HUES48 (cell line): Measurements from ENCODE around the gene YES1.

Experiments
- H3K27ac ChIP-seq: one replicate; pipeline ENCODE4 v1.7.0; 2013; ENCODE audit warnings: low read depth, low read length, inconsistent platforms
- H3K27me3 ChIP-seq: 2 replicates; pipeline ENCODE4 v1.6.1; 2013; ENCODE audit warnings: mild to moderate bottlenecking, low read length; ENCODE audit not compliant: control insufficient read depth, insufficient read depth
- H3K36me3 ChIP-seq: 2 replicates; pipeline ENCODE4 v1.6.1; 2013; ENCODE audit warnings: low read length; ENCODE audit not compliant: control insufficient read depth, insufficient read depth
- H3K4me1 ChIP-seq: 2 replicates; pipeline ENCODE4 v1.6.1; 2013; ENCODE audit warnings: mild to moderate bottlenecking, low read length; ENCODE audit not compliant: control insufficient read depth, insufficient read depth
- H3K4me3 ChIP-seq: 2 replicates; pipeline ENCODE4 v1.5.1; 2013; ENCODE audit warnings: mild to moderate bottlenecking, low read depth, low read length
- H3K9ac ChIP-seq: 2 replicates; pipeline ENCODE4 v1.6.1; 2013; ENCODE audit warnings: mild to moderate bottlenecking, low read depth, low read length, moderate library complexity
- H3K9me3 ChIP-seq: 2 replicates; pipeline ENCODE4 v1.6.1; 2013; ENCODE audit warnings: low read length; ENCODE audit not compliant: control insufficient read depth, insufficient read depth

YES1 gene

DNA sequence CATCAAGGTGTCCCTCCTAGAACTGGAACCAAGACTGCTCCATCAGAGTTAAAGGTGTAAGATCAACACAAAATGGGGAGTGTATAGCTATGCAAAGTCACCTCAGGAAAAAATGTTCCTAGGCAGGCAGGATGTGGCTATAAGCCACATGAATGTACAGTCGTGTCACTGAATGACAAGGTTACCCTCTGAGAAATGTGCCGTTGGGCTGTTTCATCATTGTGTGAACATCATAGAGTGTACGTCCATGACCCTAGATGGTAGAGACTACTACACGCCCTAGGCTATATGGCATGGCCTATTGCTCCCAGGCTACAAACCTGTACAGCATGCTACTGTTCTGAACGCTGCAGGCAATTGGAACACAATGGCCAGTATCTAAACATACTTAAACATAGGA lies 130.1 kb downstream of the YES1 start:
- Histone ChIP-seq H3K4me1 (peaks cover 13% of the 10 kb centered on the region), H3K9ac (no peak overlapping the region)

DNA sequence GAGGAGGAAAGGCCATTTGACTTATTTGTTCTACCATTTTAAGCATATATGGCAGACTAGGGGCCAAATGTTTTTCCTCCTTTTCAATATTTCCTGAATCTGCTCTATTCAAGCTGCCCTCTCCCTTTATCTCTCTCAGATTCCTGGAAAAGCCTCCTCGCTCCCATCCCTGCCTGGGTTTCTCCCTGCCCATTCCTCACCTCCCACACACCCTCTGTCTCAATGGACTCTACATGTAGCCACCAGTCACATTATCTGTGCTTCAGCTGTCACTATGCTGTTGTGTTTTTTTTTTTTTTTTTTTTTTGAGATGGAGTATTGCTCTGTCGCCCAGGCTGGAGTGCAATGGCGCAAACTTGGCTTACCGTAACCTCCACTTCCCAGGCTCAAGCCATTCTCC lies 131.7 kb downstream of the YES1 start:
- H3K27ac ChIP-seq = no peak overlapping the region
- H3K4me3 ChIP-seq = no peak overlapping the region
- H3K36me3 ChIP-seq = peaks cover 75% of the 10 kb centered on the region

More for the DNA sequence above, 130.1 kb downstream of the YES1 start:
- H3K36me3 ChIP-seq = peaks cover 67% of the 10 kb centered on the region
- no peaks in the 10 kb centered on the region for H3K9me3 ChIP-seq
- H3K27me3 ChIP-seq = no peaks in the 10 kb centered on the region
- no peak overlapping the region for H3K27ac ChIP-seq
- H3K4me3 ChIP-seq = no peak overlapping the region

DNA sequence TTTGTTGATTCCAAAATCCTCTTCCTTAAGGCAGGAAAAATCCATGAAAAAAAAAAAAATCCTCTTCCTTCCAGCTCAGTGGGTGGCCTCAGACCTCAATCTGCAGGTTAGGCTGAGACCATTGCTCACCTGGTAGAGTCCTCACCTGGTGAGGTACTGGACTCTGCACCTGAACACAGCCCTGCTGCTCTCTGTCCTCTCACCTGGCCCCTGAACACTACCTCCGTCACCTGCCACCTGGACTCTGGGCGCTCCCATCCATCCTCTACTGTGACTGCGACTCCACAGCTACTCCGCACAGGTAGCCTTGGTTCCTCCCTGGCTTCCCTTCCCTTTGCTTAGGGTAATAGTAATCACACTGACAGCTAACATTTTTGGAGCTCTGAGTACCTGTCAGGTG lies 132.5 kb downstream of the YES1 start:
- Histone ChIP-seq H3K36me3 (peaks cover 78% of the 10 kb centered on the region), H3K4me1 (no peaks in the 10 kb centered on the region), H3K4me3 (no peak overlapping the region), H3K27me3 (no peaks in the 10 kb centered on the region), H3K27ac (no peak overlapping the region), H3K9ac (no peak overlapping the region), H3K9me3 (no peaks in the 10 kb centered on the region)

More for the DNA sequence above, 131.7 kb downstream of the YES1 start:
- no peaks in the 10 kb centered on the region for H3K27me3 ChIP-seq
- no peak overlapping the region for H3K9ac ChIP-seq
- H3K4me1 ChIP-seq = no peaks in the 10 kb centered on the region
- no peaks in the 10 kb centered on the region for H3K9me3 ChIP-seq

DNA sequence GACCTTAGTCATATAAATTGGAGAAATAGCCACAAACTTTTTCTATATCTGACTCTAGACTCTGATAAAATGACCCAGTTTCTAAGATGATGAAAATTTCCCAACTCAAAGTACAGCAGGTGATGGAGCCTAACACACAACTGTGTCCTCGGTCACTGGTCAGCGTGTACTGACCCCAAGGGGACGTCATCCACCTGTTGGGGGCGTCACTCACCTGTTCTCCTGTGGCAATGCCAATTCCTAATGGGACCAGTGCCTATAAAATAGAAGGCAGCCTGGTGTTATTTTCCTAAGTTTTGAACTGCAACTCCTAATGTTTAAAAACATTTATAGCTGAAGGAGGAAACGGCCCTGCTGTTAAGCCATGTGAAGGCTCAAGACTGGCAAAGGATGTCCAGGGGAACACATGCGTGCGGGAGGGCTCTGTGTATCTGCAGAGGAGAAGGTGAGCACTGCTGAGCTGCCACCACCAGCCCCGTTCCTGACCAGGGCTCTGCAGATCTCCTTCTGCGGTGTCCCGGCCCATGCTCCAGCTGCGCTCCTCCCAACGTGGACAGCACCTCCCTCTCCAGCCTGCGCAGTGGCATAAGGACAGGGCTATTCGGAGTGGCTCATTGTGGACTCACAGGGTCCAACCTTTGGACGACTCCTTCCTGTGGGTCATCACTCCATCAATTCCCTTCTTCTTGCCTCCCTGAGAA lies 133.4 kb downstream of the YES1 start:
- Histone ChIP-seq H3K4me1 (no peaks in the 10 kb centered on the region), H3K27me3 (no peaks in the 10 kb centered on the region), H3K9ac (no peak overlapping the region), H3K9me3 (no peaks in the 10 kb centered on the region), H3K36me3 (peaks cover 81% of the 10 kb centered on the region), H3K4me3 (no peak overlapping the region), H3K27ac (no peak overlapping the region)

DNA sequence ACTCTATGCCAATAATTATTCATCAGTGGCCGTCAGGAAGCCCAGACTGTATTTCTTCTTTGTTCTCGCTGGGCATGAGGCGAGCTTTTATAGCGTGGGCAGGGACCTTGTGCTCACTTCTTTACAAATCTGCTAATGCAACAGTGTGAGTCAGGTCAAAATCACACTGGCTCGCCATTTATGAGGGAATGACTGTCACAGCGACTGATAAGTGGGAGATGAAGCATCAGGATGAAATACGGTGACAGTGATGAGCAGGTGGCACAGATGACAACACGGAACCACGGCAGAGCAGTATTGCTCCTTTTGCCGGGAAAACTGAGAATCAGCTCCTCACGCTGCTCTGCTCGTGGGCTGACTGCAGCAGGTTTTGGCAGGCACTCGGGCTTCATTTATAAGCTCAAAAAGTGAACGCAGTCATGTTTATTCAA lies 134.1 kb downstream of the YES1 start:
- H3K9me3 ChIP-seq = no peaks in the 10 kb centered on the region
- no peaks in the 10 kb centered on the region for H3K27me3 ChIP-seq
- no peak overlapping the region for H3K27ac ChIP-seq
- H3K4me1 ChIP-seq = no peaks in the 10 kb centered on the region
- no peak overlapping the region for H3K4me3 ChIP-seq
- H3K9ac ChIP-seq = no peak overlapping the region
- peaks cover 81% of the 10 kb centered on the region for H3K36me3 ChIP-seq

DNA sequence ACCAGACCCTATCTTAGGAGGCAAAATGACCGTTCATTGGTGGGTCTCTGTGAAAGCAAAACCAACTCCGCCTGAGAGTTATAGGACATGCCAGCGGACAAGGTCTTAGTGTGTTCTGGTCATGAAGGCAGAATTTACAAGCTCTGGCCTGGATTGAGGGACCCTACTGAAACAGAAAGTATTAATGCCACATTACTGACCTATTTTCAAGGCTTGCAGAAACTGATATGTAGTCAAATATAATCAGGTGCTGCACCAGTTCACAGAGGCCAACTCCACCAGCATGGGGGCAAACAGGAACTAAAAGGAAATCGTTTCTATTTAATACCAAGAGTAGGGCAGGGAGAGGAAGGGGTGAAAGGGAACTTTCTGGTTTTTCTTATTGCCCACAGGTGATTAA lies 134.9 kb downstream of the YES1 start:
- no peak overlapping the region for H3K4me3 ChIP-seq
- H3K36me3 ChIP-seq = peaks cover 85% of the 10 kb centered on the region
- no peaks in the 10 kb centered on the region for H3K4me1 ChIP-seq
- H3K9me3 ChIP-seq = no peaks in the 10 kb centered on the region
- no peaks in the 10 kb centered on the region for H3K27me3 ChIP-seq
- no peak overlapping the region for H3K9ac ChIP-seq
- H3K27ac ChIP-seq = no peak overlapping the region

DNA sequence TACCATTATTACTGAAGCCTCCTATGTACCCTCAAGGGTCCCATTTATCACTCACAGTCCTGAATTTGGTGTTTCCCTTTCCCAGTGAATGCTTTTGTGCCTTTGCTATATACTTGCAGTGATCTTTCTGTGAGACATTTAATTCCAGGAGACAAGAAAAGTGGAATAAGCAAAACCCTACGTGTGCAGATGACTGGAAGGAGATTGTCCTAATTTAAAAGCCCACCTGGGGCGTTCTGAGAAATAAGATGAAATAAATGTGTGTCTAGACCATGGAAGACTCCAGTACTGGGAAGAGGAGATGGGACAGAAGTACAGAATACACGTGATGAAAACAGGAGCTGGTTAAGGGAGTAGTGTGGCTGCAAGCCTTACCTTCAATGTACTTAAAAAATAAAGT lies 135.3 kb downstream of the YES1 start:
- Histone ChIP-seq H3K9me3 (no peaks in the 10 kb centered on the region), H3K27me3 (no peaks in the 10 kb centered on the region), H3K36me3 (peaks cover 85% of the 10 kb centered on the region), H3K9ac (no peak overlapping the region), H3K4me3 (no peak overlapping the region), H3K4me1 (no peaks in the 10 kb centered on the region), H3K27ac (no peak overlapping the region)

DNA sequence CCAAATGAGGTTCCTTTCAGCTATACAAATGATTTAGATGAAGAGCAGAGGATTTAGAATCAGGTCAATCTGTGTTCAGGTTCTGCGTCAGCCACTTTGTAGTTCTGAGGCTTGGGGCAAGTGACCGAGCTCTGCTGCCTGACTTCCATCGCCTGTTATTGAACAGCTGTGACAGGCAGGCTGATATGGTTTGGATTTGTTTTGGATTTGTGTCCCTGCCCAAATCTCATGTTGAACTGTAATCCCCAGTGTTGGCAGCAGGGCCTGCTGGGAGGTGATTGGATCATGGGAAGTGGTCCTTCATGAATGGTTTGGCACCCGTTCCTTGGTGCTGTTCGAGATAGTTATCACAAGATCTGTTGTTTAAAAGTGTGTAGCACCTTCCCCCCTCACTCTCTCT lies 136.0 kb downstream of the YES1 start:
- H3K27ac ChIP-seq = no peak overlapping the region
- no peak overlapping the region for H3K4me3 ChIP-seq
- H3K36me3 ChIP-seq = peaks cover 84% of the 10 kb centered on the region
- no peaks in the 10 kb centered on the region for H3K9me3 ChIP-seq
- H3K27me3 ChIP-seq = no peaks in the 10 kb centered on the region
- H3K9ac ChIP-seq = no peak overlapping the region
- H3K4me1 ChIP-seq = no peaks in the 10 kb centered on the region

DNA sequence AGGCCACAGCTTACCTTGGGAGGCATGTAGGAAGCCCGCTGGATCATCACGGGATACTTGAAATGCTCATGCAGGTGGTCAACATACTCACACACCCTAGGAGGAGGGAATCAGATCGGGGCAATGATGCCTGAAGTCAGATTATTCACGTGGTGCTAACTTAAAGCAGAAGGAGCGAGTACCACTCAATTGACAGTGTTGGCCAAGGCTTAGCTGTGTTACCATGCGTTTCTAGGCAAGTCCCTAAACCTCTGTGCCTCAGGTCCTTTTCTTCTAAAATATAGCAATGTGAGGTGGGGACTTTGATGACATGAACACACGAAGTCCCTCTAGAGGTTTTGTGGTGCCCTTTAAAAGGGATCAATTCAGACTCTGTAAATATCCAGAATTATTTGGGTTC lies 136.7 kb downstream of the YES1 start:
- no peaks in the 10 kb centered on the region for H3K4me1 ChIP-seq
- H3K9ac ChIP-seq = no peak overlapping the region
- H3K27me3 ChIP-seq = no peaks in the 10 kb centered on the region
- H3K36me3 ChIP-seq = peaks cover 88% of the 10 kb centered on the region
- no peaks in the 10 kb centered on the region for H3K9me3 ChIP-seq
- no peak overlapping the region for H3K27ac ChIP-seq
- H3K4me3 ChIP-seq = no peak overlapping the region

DNA sequence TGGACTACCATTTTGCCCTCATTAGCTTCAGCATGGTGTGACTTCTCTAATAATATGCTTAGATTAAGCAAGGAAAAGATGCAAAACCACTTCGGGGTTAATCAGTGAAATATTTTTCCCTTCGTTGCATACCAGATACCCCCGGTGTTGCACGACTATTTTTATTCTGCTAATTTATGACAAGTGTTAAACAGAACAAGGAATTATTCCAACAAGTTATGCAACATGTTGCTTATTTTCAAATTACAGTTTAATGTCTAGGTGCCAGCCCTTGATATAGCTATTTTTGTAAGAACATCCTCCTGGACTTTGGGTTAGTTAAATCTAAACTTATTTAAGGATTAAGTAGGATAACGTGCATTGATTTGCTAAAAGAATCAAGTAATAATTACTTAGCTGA lies 138.3 kb downstream of the YES1 start:
- Histone ChIP-seq H3K4me1 (no peaks in the 10 kb centered on the region), H3K4me3 (no peak overlapping the region), H3K9me3 (no peaks in the 10 kb centered on the region), H3K27me3 (no peaks in the 10 kb centered on the region), H3K36me3 (peaks cover 91% of the 10 kb centered on the region), H3K27ac (no peak overlapping the region), H3K9ac (no peak overlapping the region)

DNA sequence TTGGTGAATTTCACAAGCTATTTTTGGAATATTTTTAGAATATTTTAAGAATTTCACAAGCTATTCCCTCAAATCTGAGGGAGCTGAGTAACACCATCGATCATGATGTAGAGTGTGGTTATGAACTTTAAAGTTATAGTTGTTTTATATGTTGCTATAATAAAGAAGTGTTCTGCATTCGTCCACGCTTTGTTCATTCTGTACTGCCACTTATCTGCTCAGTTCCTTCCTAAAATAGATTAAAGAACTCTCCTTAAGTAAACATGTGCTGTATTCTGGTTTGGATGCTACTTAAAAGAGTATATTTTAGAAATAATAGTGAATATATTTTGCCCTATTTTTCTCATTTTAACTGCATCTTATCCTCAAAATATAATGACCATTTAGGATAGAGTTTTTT lies 138.7 kb downstream of the YES1 start:
- H3K27ac ChIP-seq = no peak overlapping the region
- peaks cover 91% of the 10 kb centered on the region for H3K36me3 ChIP-seq
- H3K9ac ChIP-seq = no peak overlapping the region
- no peaks in the 10 kb centered on the region for H3K27me3 ChIP-seq
- no peaks in the 10 kb centered on the region for H3K9me3 ChIP-seq
- no peak overlapping the region for H3K4me3 ChIP-seq
- no peaks in the 10 kb centered on the region for H3K4me1 ChIP-seq
